HG02798 (cell line): Measurements from ENCODE around the gene RAN.
"Not testable (repeated sequence)": the region's sequence is repeated elsewhere in the genome, so short reads cannot be mapped to it uniquely, and the experiment has no call there.

ENCODE experiments used
- ATAC-seq: cut with Tn5 transposase; IDR thresholded peaks from one replicate; pipeline ENCODE4 v1.9.1; 2021; ENCODE audit warnings: mild to moderate bottlenecking; ENCODE audit not compliant: unreplicated experiment, poor library complexity

The RAN gene

GRCh38 chr12:130876758-130877157 lies 4.9 kb downstream of the RAN start:
- ATAC-seq: no peak

GRCh38 chr12:130877333-130877732 lies 5.5 kb downstream of the RAN start:
- ATAC-seq: no peak

- no peak for ATAC-seq
Observed at GRCh38 chr12:130878193-130879185, 6.6 kb downstream of the RAN start.

GRCh38 chr12:130879212-130879686 lies 7.4 kb downstream of the RAN start:
- ATAC-seq: peak; percentile 85

- ATAC-seq: no peak
Observed at GRCh38 chr12:130879781-130880389, 8.0 kb downstream of the RAN start.

GRCh38 chr12:130880411-130880885 lies 8.6 kb downstream of the RAN start:
- ATAC-seq: peak; percentile 58

- ATAC-seq: no peak
Observed at GRCh38 chr12:130881046-130881445, 9.2 kb downstream of the RAN start.

- ATAC-seq: no peak
Observed at GRCh38 chr12:130881548-130881947, 9.7 kb downstream of the RAN start.

- not testable (repeated sequence) for ATAC-seq
Observed at GRCh38 chr12:130887190-130887589, 15.3 kb downstream of the RAN start.

- no peak for ATAC-seq
Observed at GRCh38 chr12:130904064-130904463, 32.2 kb downstream of the RAN start.

GRCh38 chr12:130904936-130905455 lies 33.1 kb downstream of the RAN start:
- not testable (repeated sequence) for ATAC-seq

GRCh38 chr12:130909111-130909510 lies 37.2 kb downstream of the RAN start:
- no peak for ATAC-seq

- no peak for ATAC-seq
Observed at GRCh38 chr12:130911193-130911592, 39.3 kb downstream of the RAN start.

- no peak for ATAC-seq
Observed at GRCh38 chr12:130911933-130912332, 40.1 kb downstream of the RAN start.

GRCh38 chr12:130916241-130916911 lies 44.5 kb downstream of the RAN start:
- ATAC-seq: peak; percentile 45

- no peak for ATAC-seq
Observed at GRCh38 chr12:130917607-130918006, 45.7 kb downstream of the RAN start.

- ATAC-seq: no peak
Observed at GRCh38 chr12:130919086-130919485, 47.2 kb downstream of the RAN start.

GRCh38 chr12:130920119-130920703 lies 48.3 kb downstream of the RAN start:
- ATAC-seq: no peak

- no peak for ATAC-seq
Observed at GRCh38 chr12:130920723-130921381, 49.0 kb downstream of the RAN start.
